GM18519 (cell line): ENCODE data around the gene PLRG1.

Source experiments
- ATAC-seq: cut with Tn5 transposase; IDR thresholded peaks from one replicate; pipeline ENCODE4 v1.9.1; 2021; ENCODE audit warnings: mild to moderate bottlenecking, moderate library complexity; ENCODE audit not compliant: unreplicated experiment, low FRiP score

PLRG1 gene

GRCh38 chr4:154485127-154485773 lies 65.0 kb downstream of the PLRG1 start:
- ATAC-seq = peak; percentile 95
